GM10266 (cell line): ENCODE measurements around the gene ADAMTSL1.

Source experiments
- DNase-seq: peaks from one replicate; pipeline ENCODE4 v3.0.0; 2012; ENCODE audit errors: extremely low spot score
- TF ChIP-seq, protein P1 (sequence below): IDR thresholded peaks from 2 replicates; pipeline ENCODE4 v1.5.1; 2012; ENCODE audit warnings: mild to moderate bottlenecking, low read depth; ENCODE audit not compliant: control insufficient read depth, insufficient read depth; ENCODE audit errors: missing control alignments

Gene ADAMTSL1

DNA sequence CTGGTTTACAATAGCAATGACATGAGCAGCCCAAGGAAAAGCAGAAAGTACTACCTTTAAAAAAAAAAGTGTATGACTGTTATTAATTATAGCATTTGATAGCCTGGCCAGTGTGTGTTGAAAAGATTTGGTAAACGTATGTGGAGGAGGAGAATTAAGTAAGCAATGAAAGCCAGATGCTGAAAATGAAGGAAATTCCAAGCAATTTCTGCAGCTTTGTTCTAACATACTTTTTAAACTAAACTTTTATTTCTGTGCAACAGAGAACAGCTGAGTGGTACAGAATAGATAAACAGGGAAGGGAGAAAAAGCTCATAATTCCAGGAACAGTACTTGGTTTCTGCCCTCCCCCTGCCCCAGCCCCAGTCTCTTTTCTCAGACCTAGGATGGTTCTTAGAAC is 252.6 kb downstream of the ADAMTSL1 start:
- TF ChIP-seq, protein P1, sequence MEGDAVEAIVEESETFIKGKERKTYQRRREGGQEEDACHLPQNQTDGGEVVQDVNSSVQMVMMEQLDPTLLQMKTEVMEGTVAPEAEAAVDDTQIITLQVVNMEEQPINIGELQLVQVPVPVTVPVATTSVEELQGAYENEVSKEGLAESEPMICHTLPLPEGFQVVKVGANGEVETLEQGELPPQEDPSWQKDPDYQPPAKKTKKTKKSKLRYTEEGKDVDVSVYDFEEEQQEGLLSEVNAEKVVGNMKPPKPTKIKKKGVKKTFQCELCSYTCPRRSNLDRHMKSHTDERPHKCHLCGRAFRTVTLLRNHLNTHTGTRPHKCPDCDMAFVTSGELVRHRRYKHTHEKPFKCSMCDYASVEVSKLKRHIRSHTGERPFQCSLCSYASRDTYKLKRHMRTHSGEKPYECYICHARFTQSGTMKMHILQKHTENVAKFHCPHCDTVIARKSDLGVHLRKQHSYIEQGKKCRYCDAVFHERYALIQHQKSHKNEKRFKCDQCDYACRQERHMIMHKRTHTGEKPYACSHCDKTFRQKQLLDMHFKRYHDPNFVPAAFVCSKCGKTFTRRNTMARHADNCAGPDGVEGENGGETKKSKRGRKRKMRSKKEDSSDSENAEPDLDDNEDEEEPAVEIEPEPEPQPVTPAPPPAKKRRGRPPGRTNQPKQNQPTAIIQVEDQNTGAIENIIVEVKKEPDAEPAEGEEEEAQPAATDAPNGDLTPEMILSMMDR = no peak
- no peak for DNase-seq

DNA sequence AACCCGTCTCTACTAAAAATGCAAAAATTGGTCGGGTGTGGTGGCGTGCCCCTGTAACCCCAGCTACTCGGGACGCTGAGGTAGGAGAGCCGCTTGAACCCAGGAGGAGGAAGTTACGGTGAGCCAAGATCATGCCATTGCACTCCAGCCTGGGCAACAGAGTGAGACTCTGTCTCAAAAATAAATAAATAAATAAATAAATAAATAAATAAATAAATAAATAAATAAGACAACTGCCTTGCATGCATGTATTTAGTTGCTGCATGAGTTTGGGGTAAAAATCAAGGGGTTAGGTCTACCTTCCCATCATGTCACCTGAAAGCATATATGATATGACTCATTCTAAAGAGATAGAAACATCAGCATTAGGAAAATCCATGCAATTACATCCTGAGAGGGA is 254.0 kb downstream of the ADAMTSL1 start:
- TF ChIP-seq, protein P1 = no peak
- DNase-seq = no peak

DNA sequence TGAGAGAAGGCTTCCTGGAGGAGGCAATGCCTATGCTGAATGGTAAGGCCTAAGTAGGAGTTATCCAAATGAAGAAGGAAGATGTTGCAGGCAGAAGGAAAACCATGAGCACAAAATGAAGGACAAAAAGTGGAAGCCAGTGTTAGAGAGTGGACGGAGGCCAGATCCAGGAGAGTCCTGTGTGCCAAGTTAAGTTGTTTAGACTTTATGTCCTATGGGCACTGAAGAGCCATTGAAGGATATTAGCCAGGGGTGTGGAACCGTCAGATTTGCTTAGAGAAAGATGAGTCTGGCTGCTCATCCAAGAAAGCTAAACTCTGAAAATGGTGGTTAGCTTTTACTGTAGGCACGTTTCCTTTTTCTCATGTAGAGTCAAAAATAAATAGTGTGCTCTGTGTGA is 254.7 kb downstream of the ADAMTSL1 start:
- TF ChIP-seq, protein P1 = no peak
- DNase-seq = no peak

DNA sequence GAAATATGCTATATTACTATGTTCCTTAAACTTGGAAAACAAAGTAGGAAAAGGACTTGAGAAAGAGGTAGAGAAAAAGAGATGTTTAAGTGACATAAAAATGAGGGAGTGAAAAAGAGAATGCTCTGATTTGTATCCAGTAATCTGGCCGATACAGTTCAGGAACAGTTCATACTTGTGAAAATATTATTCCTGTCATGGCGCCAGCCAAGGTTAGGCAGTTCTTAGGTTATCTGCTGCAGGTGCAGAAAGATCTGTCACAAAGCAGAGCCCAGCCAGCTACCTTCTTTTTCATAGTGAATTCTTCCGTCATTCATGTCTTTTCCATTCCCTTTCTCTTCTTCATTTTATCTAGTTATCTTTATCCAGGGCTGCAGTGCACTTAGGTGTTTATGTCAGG is 256.3 kb downstream of the ADAMTSL1 start:
- TF ChIP-seq, protein P1 = no peak
- no peak for DNase-seq

DNA sequence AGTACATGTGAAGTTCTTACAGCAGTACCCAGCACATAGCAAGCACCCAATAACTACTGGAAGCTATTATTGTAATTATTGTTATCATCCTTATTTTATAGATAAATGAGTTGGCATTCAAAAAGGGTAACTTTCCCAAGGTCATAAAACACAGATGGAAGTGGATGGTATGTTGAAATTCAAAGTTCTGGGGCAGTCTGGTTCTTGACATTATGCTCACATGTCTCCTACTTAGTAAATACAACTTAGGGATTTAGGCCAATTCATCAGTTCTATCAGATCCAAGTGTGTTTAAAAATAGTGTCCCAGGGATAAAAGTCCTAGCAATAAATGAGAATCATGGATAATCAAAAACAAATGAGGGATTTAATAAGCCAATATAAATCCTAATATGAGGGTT is 265.2 kb downstream of the ADAMTSL1 start:
- TF ChIP-seq, protein P1 = no peak
- no peak for DNase-seq

DNA sequence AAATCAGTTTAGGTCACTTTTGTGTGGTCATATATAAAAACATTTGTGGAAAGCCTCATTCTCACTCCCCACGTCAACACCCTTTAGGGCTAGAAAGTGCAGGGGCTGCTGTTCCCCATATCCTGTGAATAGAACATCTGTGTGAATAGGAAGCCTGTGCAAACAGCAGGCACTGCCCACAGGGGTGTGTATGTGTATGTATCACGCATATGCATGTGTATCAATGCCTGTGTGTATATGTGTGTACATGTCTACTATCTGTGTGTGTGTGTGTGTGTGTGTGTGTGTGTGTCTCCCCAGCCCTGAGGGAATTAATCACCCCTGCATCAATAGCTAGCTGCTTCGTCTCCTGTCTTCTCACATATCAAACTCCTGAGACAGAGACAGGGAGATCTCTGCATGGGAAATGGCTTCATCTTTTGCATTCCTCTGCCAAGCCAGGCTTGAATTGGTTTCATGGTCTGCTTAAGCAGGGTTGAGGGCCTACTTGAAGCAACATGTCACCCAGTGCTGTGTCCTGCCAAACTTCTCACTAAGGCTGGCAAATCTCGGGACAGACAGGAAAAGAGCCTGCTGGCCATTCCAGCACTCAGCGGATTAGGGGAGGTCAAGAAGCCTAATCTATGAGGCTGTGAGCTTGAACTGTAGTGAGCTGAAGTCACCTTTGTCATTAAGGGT is 265.8 kb downstream of the ADAMTSL1 start:
- TF ChIP-seq, protein P1 = no peak
- no peak for DNase-seq

DNA sequence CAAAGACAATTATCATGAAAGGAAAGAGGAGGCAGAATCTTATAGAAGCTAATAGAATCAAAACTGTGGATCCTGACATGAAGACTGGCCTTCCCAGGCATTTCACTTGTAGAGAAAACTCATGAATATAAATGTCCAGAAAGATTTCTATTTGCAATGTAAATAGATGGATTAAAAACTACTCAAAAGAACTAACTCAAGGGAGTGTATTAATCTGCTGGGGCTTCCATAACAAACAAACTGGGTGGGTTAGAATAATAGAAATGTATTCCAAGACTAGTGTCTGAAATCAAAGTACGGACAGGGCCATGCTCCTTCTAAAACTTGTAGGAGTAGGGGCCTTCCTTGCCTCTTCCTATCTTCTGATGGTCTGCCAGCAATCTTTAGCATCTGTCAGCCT is 267.4 kb downstream of the ADAMTSL1 start:
- no peak for DNase-seq
- TF ChIP-seq, protein P1 = no peak
